GM21526 (cell line): ENCODE results near the gene ENTR1.
"Not testable (repeated sequence)": the region's sequence is repeated elsewhere in the genome, so short reads cannot be mapped to it uniquely, and the experiment has no call there.

Source experiments
- ATAC-seq: cut with Tn5 transposase; IDR thresholded peaks from one replicate; pipeline ENCODE4 v1.9.1; 2021; ENCODE audit warnings: moderate library complexity; ENCODE audit not compliant: unreplicated experiment, low FRiP score

ENTR1 gene

DNA sequence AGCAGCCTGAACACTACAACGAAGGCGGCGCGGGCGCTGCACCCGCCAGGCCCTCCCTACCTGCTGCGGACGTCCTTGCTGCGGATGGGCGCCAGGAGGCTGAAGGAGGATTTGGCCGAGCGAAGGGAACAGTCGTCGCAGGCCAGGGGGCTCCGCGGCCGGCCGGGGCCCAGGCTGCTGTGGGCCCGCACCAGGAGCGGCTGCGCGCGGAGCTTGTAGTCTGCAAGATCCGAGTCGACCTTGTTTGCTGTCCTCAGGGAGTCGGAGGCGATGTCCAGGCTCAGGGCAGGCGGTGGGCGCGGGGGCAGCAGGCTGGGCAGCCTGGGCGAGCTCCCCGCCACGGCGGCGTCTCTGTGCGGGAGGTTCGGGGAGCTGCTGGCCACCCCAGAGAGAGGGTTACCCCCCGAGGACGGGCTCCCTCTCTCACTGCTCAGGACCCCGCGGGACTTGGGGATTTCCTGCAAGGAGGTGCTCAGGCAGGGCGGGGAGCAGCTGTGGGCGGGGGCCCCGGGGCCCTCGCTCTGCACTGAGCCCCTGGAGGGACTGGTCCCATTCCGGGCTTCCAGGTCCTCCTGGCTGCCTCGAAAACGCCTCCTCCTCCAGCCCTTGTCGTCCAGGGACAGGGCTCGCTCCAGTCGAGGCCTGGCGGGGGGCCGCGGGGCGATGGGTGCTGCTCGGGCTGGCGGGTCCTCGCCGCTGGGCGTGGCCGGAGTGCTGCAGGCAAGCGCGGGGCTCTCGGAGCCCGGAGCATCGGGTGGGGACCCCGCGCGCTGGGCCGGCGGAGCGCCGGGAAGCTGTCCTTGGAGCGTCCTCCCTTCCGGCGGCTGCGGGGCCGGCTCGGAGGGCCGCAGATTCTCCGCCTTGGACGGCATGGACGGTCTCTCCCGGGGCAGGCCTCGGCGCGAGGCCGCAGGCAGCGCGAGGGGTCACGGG, 28.4 kb upstream of the ENTR1 start:
- peak; percentile 29 for ATAC-seq

DNA sequence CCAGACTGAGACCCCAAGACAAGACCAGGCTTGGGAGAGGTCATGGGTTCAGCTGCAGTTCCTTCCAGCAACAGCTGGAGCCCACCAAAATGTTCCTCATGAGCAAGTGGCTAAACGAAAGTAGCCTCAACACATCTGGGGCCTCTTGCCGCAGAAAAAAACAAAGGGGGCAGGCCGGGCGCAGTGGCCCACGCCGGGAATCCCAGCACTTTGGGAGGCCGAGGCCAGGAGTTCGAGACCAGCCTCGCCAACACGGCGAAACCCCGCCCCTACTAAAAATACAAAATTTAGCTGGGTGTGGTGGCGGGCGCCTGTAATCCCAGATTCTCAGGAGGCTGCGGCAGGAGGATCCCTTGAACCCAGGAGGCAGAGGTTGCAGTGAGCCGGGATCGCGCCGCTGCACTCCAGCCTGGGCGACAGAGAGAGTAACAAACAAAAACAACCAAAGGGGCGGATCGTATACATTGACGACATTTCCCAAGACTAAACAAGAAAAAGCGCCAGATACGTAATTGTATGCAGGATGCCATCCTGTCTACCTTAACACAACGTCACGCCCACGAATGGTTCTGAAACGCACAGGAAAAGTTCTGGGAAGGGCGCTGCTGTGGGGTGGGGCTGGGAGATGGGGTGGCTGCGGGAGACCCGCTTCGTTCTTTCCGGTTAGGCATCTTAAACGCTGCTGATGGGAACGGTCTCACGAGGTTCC, 27.6 kb upstream of the ENTR1 start:
- no peak for ATAC-seq

DNA sequence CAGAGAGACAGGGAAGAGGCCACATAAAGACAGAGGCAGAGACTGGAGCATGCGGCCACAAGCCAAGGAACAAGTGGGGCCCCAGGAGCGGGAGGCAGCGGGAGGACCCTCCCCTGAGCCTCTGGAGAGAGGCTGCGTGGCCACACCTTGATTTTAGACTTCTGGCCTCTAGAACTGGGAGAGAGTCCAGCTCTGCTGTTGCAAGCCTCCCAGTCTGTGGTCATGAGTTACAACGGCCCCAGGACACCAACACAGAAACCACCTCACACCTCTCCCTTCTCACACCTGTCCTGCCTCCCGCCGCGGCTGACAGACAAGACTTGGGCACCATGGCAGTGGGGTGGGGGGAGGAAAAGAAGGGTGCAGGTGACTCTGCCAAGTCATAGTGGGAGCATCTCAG, 27.0 kb upstream of the ENTR1 start:
- no peak for ATAC-seq

- ATAC-seq, result no peak
These were observed 25.7 kb upstream of the ENTR1 start for GRCh38 chr9:136436055-136436634.

- no peak for ATAC-seq
These were observed 24.3 kb upstream of the ENTR1 start for GRCh38 chr9:136434580-136435169.

- ATAC-seq, result no peak
These were observed 23.6 kb upstream of the ENTR1 start for GRCh38 chr9:136433849-136434579.

DNA sequence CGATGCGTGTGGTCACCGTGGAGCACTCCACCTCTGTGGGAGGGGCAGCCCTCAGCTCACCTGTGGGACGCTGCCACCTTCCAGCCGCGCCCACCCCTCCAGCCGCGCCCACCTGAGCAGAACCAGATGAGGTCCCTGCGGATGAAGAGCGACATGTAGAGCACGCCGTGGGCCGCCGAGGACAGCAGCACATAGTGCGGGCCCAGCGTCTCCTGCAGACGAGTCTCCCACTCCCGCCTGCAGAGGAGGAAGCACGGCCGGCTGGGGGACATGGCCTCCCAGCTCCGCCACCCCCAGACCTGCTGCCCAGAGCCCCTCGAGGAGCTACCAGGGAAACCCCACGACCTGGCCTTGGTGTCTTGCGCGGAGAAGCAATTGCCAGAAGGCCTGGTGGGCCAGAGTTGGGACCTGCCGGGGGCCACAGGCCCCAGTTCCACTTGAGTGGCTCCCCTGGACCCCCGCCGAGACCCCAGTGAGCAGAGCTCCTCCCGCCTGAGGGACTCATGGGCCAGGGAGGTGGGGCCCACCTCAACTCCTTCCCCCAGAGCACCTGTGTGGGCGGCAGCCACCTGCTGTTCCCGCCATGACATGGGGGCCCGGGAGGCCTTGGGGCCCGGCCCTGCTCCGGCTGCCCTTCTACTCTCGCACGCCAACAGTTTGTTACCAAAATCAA, 22.8 kb upstream of the ENTR1 start:
- ATAC-seq, result no peak

DNA sequence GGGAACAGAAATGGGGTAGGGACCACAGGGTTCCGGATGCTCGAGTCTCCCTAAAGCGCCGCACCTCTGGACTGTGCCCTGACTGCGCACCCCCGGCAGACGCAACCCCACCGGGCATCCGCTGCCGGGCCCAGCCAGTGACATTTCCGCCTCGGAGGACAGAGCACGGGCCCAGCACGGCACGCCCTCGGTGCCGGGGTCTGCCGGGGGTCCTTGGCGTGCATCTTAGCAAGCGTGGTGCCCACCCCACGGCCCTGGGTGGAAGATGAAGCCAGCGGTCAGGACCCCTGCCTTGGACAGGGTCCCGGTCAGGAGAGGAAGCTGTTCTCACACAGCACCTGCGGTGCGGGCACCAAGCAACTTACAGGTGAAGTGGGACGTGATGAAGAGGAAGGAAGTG, 22.2 kb upstream of the ENTR1 start:
- no peak for ATAC-seq

GRCh38 chr9:136431782-136432350, 21.5 kb upstream of the ENTR1 start:
- ATAC-seq, result no peak

GRCh38 chr9:136430588-136431234, 20.3 kb upstream of the ENTR1 start:
- ATAC-seq, result no peak

GRCh38 chr9:136429683-136430491, 19.5 kb upstream of the ENTR1 start:
- ATAC-seq, result no peak

GRCh38 chr9:136429075-136429628, 18.7 kb upstream of the ENTR1 start:
- no peak for ATAC-seq

DNA sequence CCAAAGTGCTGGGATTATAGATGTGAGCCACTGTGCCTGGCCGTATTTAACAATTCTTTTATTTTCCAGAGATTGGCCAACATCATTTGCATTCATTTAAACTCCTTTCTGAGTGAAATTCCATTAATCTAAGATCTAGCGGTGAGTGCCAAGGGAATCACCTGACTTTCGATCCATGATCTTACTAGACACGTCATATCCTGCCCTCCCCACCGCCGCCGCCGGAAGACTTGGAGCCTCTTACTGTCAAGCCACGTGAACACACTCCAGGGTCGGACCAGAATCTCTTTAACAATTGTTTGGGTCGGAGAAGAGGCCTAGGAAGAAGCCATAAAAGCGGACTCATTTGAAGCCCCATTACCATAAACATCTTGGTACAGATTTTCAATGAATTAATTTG, 16.4 kb upstream of the ENTR1 start:
- no peak for ATAC-seq

- not testable (repeated sequence) for ATAC-seq
These were observed 15.0 kb upstream of the ENTR1 start for GRCh38 chr9:136425367-136425766.

DNA sequence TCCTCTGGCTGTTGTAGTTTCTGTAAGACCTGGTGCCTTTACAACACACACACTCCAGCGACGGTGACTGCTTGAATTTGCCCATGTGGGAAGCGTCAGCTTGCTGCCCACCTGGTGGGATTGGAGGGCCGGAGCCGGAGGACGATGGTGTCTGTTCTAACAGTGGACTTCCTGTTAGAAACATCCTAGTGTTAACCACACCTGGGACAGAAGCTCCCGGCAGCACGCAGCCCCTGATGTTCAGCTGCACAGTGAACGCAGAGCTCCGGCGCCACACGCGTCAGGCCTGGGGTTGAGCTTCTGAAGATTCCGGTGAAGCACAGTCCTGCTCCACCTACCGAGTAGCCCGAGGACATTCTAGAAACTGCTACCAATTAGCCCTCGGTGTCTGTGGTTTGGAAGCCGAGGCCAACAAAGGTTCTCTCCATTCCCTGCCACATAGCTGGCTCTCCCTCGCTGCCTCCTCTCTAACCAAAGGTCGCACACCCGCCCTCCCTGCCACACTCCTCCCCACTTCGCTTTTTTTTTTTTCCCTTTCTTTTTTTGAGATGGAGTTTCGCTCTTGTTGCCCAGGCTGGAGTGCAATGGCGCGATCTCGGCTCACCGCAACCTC, 14.4 kb upstream of the ENTR1 start:
- ATAC-seq, result no peak

DNA sequence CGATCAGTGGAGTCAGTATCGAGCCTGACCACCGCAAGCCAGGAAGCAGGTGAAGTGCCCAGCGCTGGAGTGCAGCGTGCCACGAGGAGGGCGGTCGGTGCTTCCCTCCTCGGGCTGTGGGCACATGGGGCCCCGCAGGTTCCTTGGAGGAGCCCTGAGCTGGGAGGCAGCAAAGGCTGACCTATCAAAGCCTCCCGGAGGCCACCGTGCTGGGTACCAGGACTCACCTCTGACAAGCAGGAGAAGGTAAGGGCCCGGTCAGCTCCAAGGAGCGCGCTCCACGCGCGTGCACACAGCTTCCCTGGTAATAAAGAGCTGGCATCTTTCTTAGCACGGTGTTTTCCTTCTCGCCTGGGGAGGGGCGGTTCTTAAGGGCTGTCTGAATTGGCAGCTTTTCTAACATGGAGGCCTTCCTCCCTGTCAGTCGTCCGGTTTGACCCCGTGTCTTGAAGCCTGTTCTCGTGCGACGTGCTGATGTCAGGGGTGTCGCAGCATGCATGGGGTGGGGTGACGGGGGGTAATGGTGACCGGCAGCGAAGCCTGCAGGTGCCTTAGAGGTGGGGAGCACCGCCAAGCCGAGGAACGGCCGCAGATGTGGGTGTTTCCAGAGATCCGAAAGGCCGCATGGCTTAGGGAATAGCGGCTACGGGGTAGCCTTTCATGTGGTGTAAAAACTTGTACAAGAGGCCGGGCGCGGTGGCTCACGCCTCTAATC, 13.2 kb upstream of the ENTR1 start:
- no peak for ATAC-seq

DNA sequence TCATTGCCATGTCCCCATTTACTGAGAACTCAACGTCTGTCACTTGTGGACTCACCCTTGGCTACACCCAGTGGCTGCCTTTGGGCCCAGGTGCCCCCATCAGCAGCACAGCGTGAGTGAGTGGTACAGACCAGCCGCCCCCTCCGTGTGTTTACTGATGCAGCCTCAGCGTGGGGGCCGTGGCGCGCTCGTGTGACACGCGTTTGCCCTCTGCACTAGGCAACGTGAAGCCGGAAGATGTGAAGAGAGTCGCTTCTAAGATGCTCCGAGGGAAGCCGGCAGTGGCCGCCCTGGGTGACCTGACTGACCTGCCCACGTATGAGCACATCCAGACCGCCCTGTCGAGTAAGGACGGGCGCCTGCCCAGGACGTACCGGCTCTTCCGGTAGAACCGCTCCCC, 12.5 kb upstream of the ENTR1 start:
- no peak for ATAC-seq
